DOHH2 (cell line): ENCODE results near the gene TJP2.

Source experiments
- H3F3A ChIP-seq: fragments of 200-600 bp; sonication (generic), shearing (Covaris generic); 2 replicates; pipeline ENCODE4 v1.6.0; 2016; ENCODE audit warnings: antibody characterized with exemption, mild to moderate bottlenecking; ENCODE audit not compliant: control insufficient read depth, insufficient read depth
- H3K27ac ChIP-seq: fragments of 200-600 bp; sonication (generic); 2 replicates; pipeline ENCODE4 v1.5.1; 2014; ENCODE audit warnings: low read depth, mild to moderate bottlenecking, low read length, moderate library complexity
- H3K27me3 ChIP-seq: fragments of 200-600 bp; sonication (generic); 2 replicates; pipeline ENCODE4 v1.6.1; 2014; ENCODE audit warnings: mild to moderate bottlenecking, low read length, mixed read lengths; ENCODE audit not compliant: control insufficient read depth
- H3K36me3 ChIP-seq: fragments of 200-600 bp; sonication (generic); 2 replicates; pipeline ENCODE4 v1.6.1; 2014; ENCODE audit warnings: mild to moderate bottlenecking, low read length, moderate library complexity, mixed read lengths; ENCODE audit not compliant: control insufficient read depth
- H3K4me1 ChIP-seq: fragments of 200-600 bp; sonication (generic); 2 replicates; pipeline ENCODE4 v1.6.1; 2014; ENCODE audit warnings: mild to moderate bottlenecking, low read length, mixed read lengths; ENCODE audit not compliant: control insufficient read depth
- H3K4me2 ChIP-seq: fragments of 200-600 bp; sonication (generic); 2 replicates; pipeline ENCODE4 v1.6.0; 2014; ENCODE audit warnings: mild to moderate bottlenecking, low read length, moderate library complexity
- H3K4me3 ChIP-seq: fragments of 200-600 bp; sonication (generic); 2 replicates; pipeline ENCODE4 v1.5.1; 2014; ENCODE audit warnings: mild to moderate bottlenecking, low read length, mixed read lengths
- H3K79me2 ChIP-seq: fragments of 200-600 bp; sonication (generic); 2 replicates; pipeline ENCODE4 v1.6.1; 2014; ENCODE audit warnings: mild to moderate bottlenecking, low read length, mixed read lengths; ENCODE audit not compliant: control insufficient read depth
- H3K9me2 ChIP-seq: fragments of 200-600 bp; sonication (generic); replicated peaks from 2 replicates; pipeline ENCODE4 v1.6.1; 2014; ENCODE audit warnings: mild to moderate bottlenecking, low read length, mixed read lengths; ENCODE audit not compliant: control insufficient read depth
- H3K9me3 ChIP-seq: fragments of 200-600 bp; sonication (generic); 2 replicates; pipeline ENCODE4 v1.6.1; 2014; ENCODE audit warnings: antibody characterized with exemption, low read length, mixed read lengths; ENCODE audit not compliant: control insufficient read depth, insufficient read depth
- H4K20me1 ChIP-seq: fragments of 200-600 bp; sonication (generic); 2 replicates; pipeline ENCODE4 v1.6.0; 2014; ENCODE audit warnings: low read depth, mild to moderate bottlenecking, antibody characterized with exemption, low read length, moderate library complexity; ENCODE audit not compliant: control insufficient read depth, insufficient read depth
- EZH2phosphoT487 ChIP-seq: fragments of 200-600 bp; sonication (generic); IDR thresholded peaks from 2 replicates; pipeline ENCODE4 v1.6.1; 2017; ENCODE audit warnings: borderline replicate concordance, mild to moderate bottlenecking, antibody characterized with exemption, low read length, moderate library complexity, mixed read lengths
- TF ChIP-seq, protein P1 (sequence below): fragments of 200-600 bp; sonication (generic); IDR thresholded peaks from one replicate; pipeline ENCODE4 v1.5.1; 2014; ENCODE audit warnings: antibody characterized with exemption, mild to moderate bottlenecking, low read depth, low read length; ENCODE audit not compliant: poor library complexity, severe bottlenecking

TJP2 gene

DNA sequence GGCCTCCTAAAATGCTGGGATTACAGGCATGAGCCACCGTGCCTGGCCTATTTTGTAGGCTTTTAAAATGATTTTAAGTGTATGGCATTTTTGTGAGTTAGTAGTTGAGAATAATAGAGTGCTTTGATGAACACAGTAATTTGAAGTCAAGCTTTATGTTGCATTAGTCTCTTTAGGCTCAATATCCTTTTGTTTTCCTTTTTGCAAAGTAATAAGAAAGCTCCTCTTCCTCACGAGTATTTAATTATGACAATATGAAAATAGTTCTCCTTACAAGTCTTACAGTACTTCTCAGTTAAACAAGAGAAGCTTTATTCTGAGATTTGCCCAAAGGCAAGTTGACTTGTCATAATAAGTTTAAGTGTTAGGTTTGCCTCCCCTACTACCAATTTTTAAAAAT, 69.0 kb downstream of the TJP2 start:
- Histone ChIP-seq H3K27ac (no peak overlapping the region), H3K4me2 (no peak overlapping the region), H3K27me3 (no peaks in the 10 kb centered on the region), H3F3A (no peaks in the 10 kb centered on the region), H3K4me1 (no peaks in the 10 kb centered on the region), H4K20me1 (no peaks in the 10 kb centered on the region), H3K9me2 (no peaks in the 10 kb centered on the region), H3K4me3 (no peak overlapping the region), H3K36me3 (peaks cover 28% of the 10 kb centered on the region), H3K9me3 (no peaks in the 10 kb centered on the region), H3K79me2 (no peaks in the 10 kb centered on the region)
- no peak for TF ChIP-seq EZH2phosphoT487
- TF ChIP-seq, protein P1, sequence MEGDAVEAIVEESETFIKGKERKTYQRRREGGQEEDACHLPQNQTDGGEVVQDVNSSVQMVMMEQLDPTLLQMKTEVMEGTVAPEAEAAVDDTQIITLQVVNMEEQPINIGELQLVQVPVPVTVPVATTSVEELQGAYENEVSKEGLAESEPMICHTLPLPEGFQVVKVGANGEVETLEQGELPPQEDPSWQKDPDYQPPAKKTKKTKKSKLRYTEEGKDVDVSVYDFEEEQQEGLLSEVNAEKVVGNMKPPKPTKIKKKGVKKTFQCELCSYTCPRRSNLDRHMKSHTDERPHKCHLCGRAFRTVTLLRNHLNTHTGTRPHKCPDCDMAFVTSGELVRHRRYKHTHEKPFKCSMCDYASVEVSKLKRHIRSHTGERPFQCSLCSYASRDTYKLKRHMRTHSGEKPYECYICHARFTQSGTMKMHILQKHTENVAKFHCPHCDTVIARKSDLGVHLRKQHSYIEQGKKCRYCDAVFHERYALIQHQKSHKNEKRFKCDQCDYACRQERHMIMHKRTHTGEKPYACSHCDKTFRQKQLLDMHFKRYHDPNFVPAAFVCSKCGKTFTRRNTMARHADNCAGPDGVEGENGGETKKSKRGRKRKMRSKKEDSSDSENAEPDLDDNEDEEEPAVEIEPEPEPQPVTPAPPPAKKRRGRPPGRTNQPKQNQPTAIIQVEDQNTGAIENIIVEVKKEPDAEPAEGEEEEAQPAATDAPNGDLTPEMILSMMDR: no peak

DNA sequence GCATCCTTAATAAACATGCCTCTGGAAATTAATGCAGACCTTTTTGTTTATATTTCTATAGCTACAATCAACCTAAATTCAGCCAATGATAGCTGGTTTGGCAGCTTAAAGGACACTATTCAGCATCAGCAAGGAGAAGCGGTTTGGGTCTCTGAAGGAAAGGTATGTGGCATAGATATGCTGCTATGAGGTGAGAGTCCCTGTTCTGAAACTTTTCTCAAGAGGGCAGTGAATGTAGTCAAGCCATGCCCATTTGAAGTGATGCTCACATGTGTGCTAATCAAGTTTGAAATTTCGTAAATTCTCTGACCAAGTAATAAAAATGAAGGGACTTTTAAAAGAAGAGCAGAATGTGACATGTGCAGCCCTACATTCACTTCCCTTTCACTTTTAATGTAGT, 72.6 kb downstream of the TJP2 start:
- no peaks in the 10 kb centered on the region for H3K27me3 ChIP-seq
- H3K9me3 ChIP-seq: no peaks in the 10 kb centered on the region
- H4K20me1 ChIP-seq: no peaks in the 10 kb centered on the region
- TF ChIP-seq, protein P1: no peak
- no peak for TF ChIP-seq EZH2phosphoT487
- H3K4me3 ChIP-seq: no peak overlapping the region
- H3K79me2 ChIP-seq: no peaks in the 10 kb centered on the region
- H3K4me1 ChIP-seq: no peaks in the 10 kb centered on the region
- no peak overlapping the region for H3K27ac ChIP-seq
- no peaks in the 10 kb centered on the region for H3F3A ChIP-seq
- peaks cover 18% of the 10 kb centered on the region; the same call in 1 of the 2 replicates for H3K36me3 ChIP-seq
- H3K4me2 ChIP-seq: no peak overlapping the region
- H3K9me2 ChIP-seq: no peaks in the 10 kb centered on the region

DNA sequence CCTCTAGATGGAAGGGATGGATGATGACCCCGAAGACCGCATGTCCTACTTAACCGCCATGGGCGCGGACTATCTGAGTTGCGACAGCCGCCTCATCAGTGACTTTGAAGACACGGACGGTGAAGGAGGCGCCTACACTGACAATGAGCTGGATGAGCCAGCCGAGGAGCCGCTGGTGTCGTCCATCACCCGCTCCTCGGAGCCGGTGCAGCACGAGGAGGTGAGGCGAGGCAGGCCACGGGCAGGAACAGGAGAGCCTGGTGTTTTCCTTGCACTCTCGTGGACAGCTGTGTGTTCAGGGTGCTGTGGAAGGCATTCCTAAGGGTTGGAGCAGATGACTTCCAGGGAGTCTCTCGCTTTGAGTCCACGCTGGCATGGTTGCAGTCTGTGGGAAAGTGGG, 73.9 kb downstream of the TJP2 start:
- H3F3A ChIP-seq: no peaks in the 10 kb centered on the region
- TF ChIP-seq, protein P1: no peak
- no peak for TF ChIP-seq EZH2phosphoT487
- no peak overlapping the region for H3K4me3 ChIP-seq
- H3K4me1 ChIP-seq: no peaks in the 10 kb centered on the region
- no peaks in the 10 kb centered on the region for H4K20me1 ChIP-seq
- H3K4me2 ChIP-seq: no peak overlapping the region
- H3K79me2 ChIP-seq: no peaks in the 10 kb centered on the region
- H3K27me3 ChIP-seq: no peaks in the 10 kb centered on the region
- H3K9me3 ChIP-seq: no peaks in the 10 kb centered on the region
- H3K27ac ChIP-seq: no peak overlapping the region
- H3K36me3 ChIP-seq: peaks cover 23% of the 10 kb centered on the region; the same call in 1 of the 2 replicates
- no peaks in the 10 kb centered on the region for H3K9me2 ChIP-seq
